ENCODE results near the gene RNF213.

The RNF213 gene

DNA sequence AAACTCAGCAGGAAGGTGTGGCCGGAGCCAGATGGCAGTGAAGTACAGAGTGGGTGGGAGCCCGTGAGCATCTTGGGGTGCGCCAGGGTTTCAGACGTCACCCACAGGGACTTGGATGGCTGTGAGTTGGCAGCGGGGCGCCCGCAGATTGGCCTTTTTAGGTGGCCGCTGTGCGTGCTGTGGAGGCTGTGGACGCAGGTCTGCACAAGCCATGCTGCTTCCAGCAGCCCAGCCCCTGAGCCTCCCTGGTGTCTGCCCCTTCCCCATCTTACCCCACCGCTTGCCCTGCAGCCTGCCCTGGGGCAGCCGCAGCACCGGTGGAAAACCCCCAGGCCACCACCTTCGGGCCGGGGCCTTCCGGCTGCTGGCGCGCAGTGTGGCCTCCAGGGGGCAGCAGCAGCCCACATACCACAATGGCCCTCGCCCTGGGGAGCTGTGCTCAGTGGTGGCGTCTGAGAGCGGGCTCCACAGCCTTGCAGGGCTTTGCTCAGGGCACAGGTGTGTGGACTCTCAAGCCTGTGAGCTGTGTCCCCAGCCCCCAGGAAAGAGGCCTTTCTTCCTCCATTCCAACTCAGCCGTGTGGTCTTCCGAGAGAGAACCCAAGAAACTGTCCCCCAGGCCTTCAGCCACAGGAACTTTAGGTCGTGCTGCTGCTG, 166.1 kb downstream of the RNF213 start (continued):
- TF ChIP-seq ZNF121 (tag by site-specific recombination; IDR thresholded peaks at IDR 0.05) (no peak), ZNF830 (tag by site-specific recombination; IDR thresholded peaks at IDR 0.05; ENCODE audit: low read depth) (no peak), ZNF311 (tag by site-specific recombination; IDR thresholded peaks at IDR 0.05; ENCODE audit: borderline replicate concordance) (no peak), ZFP69B (tag by site-specific recombination; IDR thresholded peaks at IDR 0.05) (peak; percentile 48; the same call in 1 of the 2 replicates), ZNF521 (tag by site-specific recombination; IDR thresholded peaks at IDR 0.05) (no peak), ZNF24 (tag by site-specific recombination; IDR thresholded peaks at IDR 0.05) (no peak), ZNF660 (tag by site-specific recombination; IDR thresholded peaks at IDR 0.05) (peak; percentile 43; the same call in 1 of the 2 replicates), OVOL3 (tag by site-specific recombination; IDR thresholded peaks at IDR 0.05) (no peak), SP7 (tag by site-specific recombination; IDR thresholded peaks at IDR 0.05) (peak; percentile 18; the same call in 1 of the 2 replicates), ZNF624 (tag by site-specific recombination; IDR thresholded peaks at IDR 0.05) (no peak), ZNF266 (tag by site-specific recombination; IDR thresholded peaks at IDR 0.05; ENCODE audit: low read depth) (no peak), ZIC2 (tag by site-specific recombination; IDR thresholded peaks at IDR 0.05) (peak; percentile 56), HOXD13 (CRISPR knock-in tag; IDR thresholded peaks at IDR 0.05; ENCODE audit: borderline replicate concordance) (no peak), YY2 (tag by site-specific recombination; IDR thresholded peaks at IDR 0.05) (no peak), ZFP3 (tag by site-specific recombination; IDR thresholded peaks at IDR 0.05; ENCODE audit: low read depth) (no peak), ZNF777 (tag by site-specific recombination; IDR thresholded peaks at IDR 0.05; ENCODE audit: borderline replicate concordance) (no peak), ZNF654 (tag by site-specific recombination; IDR thresholded peaks at IDR 0.05; ENCODE audit: low read depth) (peak; percentile 79), ZBTB21 (tag by site-specific recombination; IDR thresholded peaks at IDR 0.05) (no peak), ZNF350 (tag by site-specific recombination; IDR thresholded peaks at IDR 0.05) (no peak)
- TF ChIP-seq, protein P1, sequence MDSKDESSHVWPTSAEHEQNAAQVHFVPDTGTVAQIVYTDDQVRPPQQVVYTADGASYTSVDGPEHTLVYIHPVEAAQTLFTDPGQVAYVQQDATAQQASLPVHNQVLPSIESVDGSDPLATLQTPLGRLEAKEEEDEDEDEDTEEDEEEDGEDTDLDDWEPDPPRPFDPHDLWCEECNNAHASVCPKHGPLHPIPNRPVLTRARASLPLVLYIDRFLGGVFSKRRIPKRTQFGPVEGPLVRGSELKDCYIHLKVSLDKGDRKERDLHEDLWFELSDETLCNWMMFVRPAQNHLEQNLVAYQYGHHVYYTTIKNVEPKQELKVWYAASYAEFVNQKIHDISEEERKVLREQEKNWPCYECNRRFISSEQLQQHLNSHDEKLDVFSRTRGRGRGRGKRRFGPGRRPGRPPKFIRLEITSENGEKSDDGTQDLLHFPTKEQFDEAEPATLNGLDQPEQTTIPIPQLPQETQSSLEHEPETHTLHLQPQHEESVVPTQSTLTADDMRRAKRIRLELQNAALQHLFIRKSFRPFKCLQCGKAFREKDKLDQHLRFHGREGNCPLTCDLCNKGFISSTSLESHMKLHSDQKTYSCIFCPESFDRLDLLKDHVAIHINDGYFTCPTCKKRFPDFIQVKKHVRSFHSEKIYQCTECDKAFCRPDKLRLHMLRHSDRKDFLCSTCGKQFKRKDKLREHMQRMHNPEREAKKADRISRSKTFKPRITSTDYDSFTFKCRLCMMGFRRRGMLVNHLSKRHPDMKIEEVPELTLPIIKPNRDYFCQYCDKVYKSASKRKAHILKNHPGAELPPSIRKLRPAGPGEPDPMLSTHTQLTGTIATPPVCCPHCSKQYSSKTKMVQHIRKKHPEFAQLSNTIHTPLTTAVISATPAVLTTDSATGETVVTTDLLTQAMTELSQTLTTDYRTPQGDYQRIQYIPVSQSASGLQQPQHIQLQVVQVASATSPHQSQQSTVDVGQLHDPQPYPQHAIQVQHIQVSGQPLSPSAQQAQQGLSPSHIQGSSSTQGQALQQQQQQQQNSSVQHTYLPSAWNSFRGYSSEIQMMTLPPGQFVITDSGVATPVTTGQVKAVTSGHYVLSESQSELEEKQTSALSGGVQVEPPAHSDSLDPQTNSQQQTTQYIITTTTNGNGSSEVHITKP (tag by site-specific recombination; IDR thresholded peaks at IDR 0.05) = peak; percentile 46; the same call in 1 of the 2 replicates
- TF ChIP-seq, protein P2, sequence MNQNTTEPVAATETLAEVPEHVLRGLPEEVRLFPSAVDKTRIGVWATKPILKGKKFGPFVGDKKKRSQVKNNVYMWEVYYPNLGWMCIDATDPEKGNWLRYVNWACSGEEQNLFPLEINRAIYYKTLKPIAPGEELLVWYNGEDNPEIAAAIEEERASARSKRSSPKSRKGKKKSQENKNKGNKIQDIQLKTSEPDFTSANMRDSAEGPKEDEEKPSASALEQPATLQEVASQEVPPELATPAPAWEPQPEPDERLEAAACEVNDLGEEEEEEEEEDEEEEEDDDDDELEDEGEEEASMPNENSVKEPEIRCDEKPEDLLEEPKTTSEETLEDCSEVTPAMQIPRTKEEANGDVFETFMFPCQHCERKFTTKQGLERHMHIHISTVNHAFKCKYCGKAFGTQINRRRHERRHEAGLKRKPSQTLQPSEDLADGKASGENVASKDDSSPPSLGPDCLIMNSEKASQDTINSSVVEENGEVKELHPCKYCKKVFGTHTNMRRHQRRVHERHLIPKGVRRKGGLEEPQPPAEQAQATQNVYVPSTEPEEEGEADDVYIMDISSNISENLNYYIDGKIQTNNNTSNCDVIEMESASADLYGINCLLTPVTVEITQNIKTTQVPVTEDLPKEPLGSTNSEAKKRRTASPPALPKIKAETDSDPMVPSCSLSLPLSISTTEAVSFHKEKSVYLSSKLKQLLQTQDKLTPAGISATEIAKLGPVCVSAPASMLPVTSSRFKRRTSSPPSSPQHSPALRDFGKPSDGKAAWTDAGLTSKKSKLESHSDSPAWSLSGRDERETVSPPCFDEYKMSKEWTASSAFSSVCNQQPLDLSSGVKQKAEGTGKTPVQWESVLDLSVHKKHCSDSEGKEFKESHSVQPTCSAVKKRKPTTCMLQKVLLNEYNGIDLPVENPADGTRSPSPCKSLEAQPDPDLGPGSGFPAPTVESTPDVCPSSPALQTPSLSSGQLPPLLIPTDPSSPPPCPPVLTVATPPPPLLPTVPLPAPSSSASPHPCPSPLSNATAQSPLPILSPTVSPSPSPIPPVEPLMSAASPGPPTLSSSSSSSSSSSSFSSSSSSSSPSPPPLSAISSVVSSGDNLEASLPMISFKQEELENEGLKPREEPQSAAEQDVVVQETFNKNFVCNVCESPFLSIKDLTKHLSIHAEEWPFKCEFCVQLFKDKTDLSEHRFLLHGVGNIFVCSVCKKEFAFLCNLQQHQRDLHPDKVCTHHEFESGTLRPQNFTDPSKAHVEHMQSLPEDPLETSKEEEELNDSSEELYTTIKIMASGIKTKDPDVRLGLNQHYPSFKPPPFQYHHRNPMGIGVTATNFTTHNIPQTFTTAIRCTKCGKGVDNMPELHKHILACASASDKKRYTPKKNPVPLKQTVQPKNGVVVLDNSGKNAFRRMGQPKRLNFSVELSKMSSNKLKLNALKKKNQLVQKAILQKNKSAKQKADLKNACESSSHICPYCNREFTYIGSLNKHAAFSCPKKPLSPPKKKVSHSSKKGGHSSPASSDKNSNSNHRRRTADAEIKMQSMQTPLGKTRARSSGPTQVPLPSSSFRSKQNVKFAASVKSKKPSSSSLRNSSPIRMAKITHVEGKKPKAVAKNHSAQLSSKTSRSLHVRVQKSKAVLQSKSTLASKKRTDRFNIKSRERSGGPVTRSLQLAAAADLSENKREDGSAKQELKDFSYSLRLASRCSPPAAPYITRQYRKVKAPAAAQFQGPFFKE (tag by site-specific recombination; IDR thresholded peaks at IDR 0.05; ENCODE audit: borderline replicate concordance) = no peak
- TF ChIP-seq, protein P3, sequence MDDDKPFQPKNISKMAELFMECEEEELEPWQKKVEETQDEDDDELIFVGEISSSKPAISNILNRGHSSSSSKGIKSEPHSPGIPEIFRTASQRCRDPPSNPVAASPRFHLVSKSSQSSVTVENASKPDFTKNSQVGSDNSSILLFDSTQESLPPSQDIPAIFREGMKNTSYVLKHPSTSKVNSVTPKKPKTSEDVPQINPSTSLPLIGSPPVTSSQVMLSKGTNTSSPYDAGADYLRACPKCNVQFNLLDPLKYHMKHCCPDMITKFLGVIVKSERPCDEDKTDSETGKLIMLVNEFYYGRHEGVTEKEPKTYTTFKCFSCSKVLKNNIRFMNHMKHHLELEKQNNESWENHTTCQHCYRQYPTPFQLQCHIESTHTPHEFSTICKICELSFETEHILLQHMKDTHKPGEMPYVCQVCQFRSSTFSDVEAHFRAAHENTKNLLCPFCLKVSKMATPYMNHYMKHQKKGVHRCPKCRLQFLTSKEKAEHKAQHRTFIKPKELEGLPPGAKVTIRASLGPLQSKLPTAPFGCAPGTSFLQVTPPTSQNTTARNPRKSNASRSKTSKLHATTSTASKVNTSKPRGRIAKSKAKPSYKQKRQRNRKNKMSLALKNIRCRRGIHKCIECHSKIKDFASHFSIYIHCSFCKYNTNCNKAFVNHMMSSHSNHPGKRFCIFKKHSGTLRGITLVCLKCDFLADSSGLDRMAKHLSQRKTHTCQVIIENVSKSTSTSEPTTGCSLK (tag by site-specific recombination; IDR thresholded peaks at IDR 0.05) = no peak
- TF ChIP-seq, protein P4, sequence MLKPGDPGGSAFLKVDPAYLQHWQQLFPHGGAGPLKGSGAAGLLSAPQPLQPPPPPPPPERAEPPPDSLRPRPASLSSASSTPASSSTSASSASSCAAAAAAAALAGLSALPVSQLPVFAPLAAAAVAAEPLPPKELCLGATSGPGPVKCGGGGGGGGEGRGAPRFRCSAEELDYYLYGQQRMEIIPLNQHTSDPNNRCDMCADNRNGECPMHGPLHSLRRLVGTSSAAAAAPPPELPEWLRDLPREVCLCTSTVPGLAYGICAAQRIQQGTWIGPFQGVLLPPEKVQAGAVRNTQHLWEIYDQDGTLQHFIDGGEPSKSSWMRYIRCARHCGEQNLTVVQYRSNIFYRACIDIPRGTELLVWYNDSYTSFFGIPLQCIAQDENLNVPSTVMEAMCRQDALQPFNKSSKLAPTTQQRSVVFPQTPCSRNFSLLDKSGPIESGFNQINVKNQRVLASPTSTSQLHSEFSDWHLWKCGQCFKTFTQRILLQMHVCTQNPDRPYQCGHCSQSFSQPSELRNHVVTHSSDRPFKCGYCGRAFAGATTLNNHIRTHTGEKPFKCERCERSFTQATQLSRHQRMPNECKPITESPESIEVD (tag by site-specific recombination; IDR thresholded peaks at IDR 0.05) = no peak
- TF ChIP-seq, protein P5, sequence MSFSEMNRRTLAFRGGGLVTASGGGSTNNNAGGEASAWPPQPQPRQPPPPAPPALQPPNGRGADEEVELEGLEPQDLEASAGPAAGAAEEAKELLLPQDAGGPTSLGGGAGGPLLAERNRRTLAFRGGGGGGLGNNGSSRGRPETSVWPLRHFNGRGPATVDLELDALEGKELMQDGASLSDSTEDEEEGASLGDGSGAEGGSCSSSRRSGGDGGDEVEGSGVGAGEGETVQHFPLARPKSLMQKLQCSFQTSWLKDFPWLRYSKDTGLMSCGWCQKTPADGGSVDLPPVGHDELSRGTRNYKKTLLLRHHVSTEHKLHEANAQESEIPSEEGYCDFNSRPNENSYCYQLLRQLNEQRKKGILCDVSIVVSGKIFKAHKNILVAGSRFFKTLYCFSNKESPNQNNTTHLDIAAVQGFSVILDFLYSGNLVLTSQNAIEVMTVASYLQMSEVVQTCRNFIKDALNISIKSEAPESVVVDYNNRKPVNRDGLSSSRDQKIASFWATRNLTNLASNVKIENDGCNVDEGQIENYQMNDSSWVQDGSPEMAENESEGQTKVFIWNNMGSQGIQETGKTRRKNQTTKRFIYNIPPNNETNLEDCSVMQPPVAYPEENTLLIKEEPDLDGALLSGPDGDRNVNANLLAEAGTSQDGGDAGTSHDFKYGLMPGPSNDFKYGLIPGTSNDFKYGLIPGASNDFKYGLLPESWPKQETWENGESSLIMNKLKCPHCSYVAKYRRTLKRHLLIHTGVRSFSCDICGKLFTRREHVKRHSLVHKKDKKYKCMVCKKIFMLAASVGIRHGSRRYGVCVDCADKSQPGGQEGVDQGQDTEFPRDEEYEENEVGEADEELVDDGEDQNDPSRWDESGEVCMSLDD (tag by site-specific recombination; IDR thresholded peaks at IDR 0.05) = no peak

Data from HEK293 (cell line).